ENCODE measurements around the gene ATP11A. TPM values are rescaled to one million over a fixed set of nuclear protein-coding genes. Genes with fewer than 3 reads are reported as not detected.

ATP11A gene
- total and polyA plus RNA-seq, 9 of the 15 experiments (the other 6 are each of a cell fraction or from before 2014, with no cell fraction given) = 0.38 to 34.2 (median 4.2) TPM

GRCh38 chr13:112689303-112690245 lies at the start of gene ATP11A (continued):
- no peak for TF ChIP-seq KDM1A (IDR thresholded peaks at IDR 0.05)
- TF ChIP-seq SOX6 (IDR thresholded peaks at IDR 0.05) = no peak
- TF ChIP-seq NR3C1 (CRISPR knock-in tag; IDR thresholded peaks at IDR 0.05) = no peak
- TF ChIP-seq RBM14 (IDR thresholded peaks at IDR 0.05; ENCODE audit: borderline replicate concordance, insufficient read depth, low read depth, low read length) = no peak
- TF ChIP-seq ZNF224 (CRISPR knock-in tag; IDR thresholded peaks at IDR 0.05) = no peak
- TF ChIP-seq CHD2 (IDR thresholded peaks at IDR 0.05; ENCODE audit: low read depth, low read length) = peak; percentile 31; the same call in 1 of the 2 replicates
- no peak for TF ChIP-seq LCOR (CRISPR knock-in tag; IDR thresholded peaks at IDR 0.05)
- no peak for TF ChIP-seq SRSF3 (IDR thresholded peaks at IDR 0.05; ENCODE audit: insufficient read depth, low read length)
- no peak for TF ChIP-seq SAP30 (IDR thresholded peaks at IDR 0.05; ENCODE audit: borderline replicate concordance, insufficient read depth, low read depth, low read length, poor library complexity, severe bottlenecking)
- no peak for TF ChIP-seq ADNP (tag; IDR thresholded peaks at IDR 0.05)
- no peak for TF ChIP-seq RNF219 (CRISPR knock-in tag; IDR thresholded peaks at IDR 0.05)
- TF ChIP-seq ZNF280A (IDR thresholded peaks at IDR 0.05; ENCODE audit: low read depth, partially characterized antibody) = no peak
- TF ChIP-seq FUS (optimal IDR thresholded peaks at IDR 0.05; ENCODE audit: low read depth, low read length) = no peak
- TF ChIP-seq ZZZ3 (IDR thresholded peaks at IDR 0.05) = no peak
- no peak for TF ChIP-seq SMARCE1 (IDR thresholded peaks at IDR 0.05)
- TF ChIP-seq ZNF586 (CRISPR knock-in tag; conservative IDR thresholded peaks at IDR 0.05) = no peak
- no peak for TF ChIP-seq ZNF41 (CRISPR knock-in tag; conservative IDR thresholded peaks at IDR 0.05)
- TF ChIP-seq BRCA1 (IDR thresholded peaks at IDR 0.05) = no peak
- no peak for TF ChIP-seq BRCA1 (CRISPR knock-in tag; IDR thresholded peaks at IDR 0.05)
- TF ChIP-seq IRF1 (CRISPR knock-in tag; IDR thresholded peaks at IDR 0.05; ENCODE audit: borderline replicate concordance) = no peak
- TF ChIP-seq ZC3H8 (IDR thresholded peaks at IDR 0.05) = no peak
